ENCODE measurements around the gene FHIT. TPM values are rescaled to one million over a fixed set of nuclear protein-coding genes. Genes with fewer than 3 reads are reported as not detected.

FHIT gene
- total RNA-seq, 1 donor from 2014 or later = 16.1 TPM

- DNase-seq (ENCODE audit: low spot score, unreplicated experiment) = no peak
- no peaks in the 10 kb centered on the region for H3K27me3 Mint-ChIP-seq
- H3K36me3 Mint-ChIP-seq (ENCODE audit: insufficient read depth) = peaks cover 1% of the 10 kb centered on the region
- no peaks in the 10 kb centered on the region for H3K9me3 Mint-ChIP-seq (ENCODE audit: low read depth)
- no peaks in the 10 kb centered on the region for H3K4me1 Mint-ChIP-seq (ENCODE audit: low read depth)
- no peak for TF ChIP-seq CTCF (IDR thresholded peaks at IDR 0.05; ENCODE audit: unreplicated experiment)
- no peak overlapping the region for H3K27ac Mint-ChIP-seq
- H3K4me3 Mint-ChIP-seq (ENCODE audit: low read depth) = no peak overlapping the region
Observed at GRCh38 chr3:61149236-61149635, 102.0 kb downstream of the FHIT start.

GRCh38 chr3:61146010-61146890 is 105.0 kb downstream of the FHIT start:
- no peak for DNase-seq (ENCODE audit: low spot score, unreplicated experiment)
- H3K4me3 Mint-ChIP-seq (ENCODE audit: low read depth) = no peak overlapping the region
- H3K9me3 Mint-ChIP-seq (ENCODE audit: low read depth) = no peaks in the 10 kb centered on the region
- no peak for TF ChIP-seq CTCF (IDR thresholded peaks at IDR 0.05; ENCODE audit: unreplicated experiment)
- H3K27me3 Mint-ChIP-seq = no peaks in the 10 kb centered on the region
- no peak overlapping the region for H3K27ac Mint-ChIP-seq
- H3K36me3 Mint-ChIP-seq (ENCODE audit: insufficient read depth) = peaks cover 1% of the 10 kb centered on the region
- peaks cover 1% of the 10 kb centered on the region for H3K4me1 Mint-ChIP-seq (ENCODE audit: low read depth)

- Mint-ChIP-seq H3K36me3 (ENCODE audit: insufficient read depth) (peaks cover 1% of the 10 kb centered on the region), H3K4me1 (ENCODE audit: low read depth) (peaks cover 3% of the 10 kb centered on the region), H3K4me3 (ENCODE audit: low read depth) (no peak overlapping the region), H3K27me3 (no peaks in the 10 kb centered on the region), H3K9me3 (ENCODE audit: low read depth) (no peaks in the 10 kb centered on the region), H3K27ac (no peak overlapping the region)
- no peak for DNase-seq (ENCODE audit: low spot score, unreplicated experiment)
- TF ChIP-seq CTCF (IDR thresholded peaks at IDR 0.05; ENCODE audit: unreplicated experiment) = no peak
Observed at GRCh38 chr3:61141697-61142096, 109.6 kb downstream of the FHIT start.

- Mint-ChIP-seq H3K9me3 (ENCODE audit: low read depth) (no peaks in the 10 kb centered on the region), H3K4me3 (ENCODE audit: low read depth) (no peak overlapping the region), H3K36me3 (ENCODE audit: insufficient read depth) (peaks cover 1% of the 10 kb centered on the region), H3K27me3 (no peaks in the 10 kb centered on the region), H3K27ac (no peak overlapping the region), H3K4me1 (ENCODE audit: low read depth) (peaks cover 3% of the 10 kb centered on the region)
- no peak for DNase-seq (ENCODE audit: low spot score, unreplicated experiment)
- TF ChIP-seq CTCF (IDR thresholded peaks at IDR 0.05; ENCODE audit: unreplicated experiment) = no peak
Observed at GRCh38 chr3:61141227-61141626, 110.0 kb downstream of the FHIT start.

- Mint-ChIP-seq H3K27me3 (no peaks in the 10 kb centered on the region), H3K9me3 (ENCODE audit: low read depth) (no peaks in the 10 kb centered on the region), H3K27ac (no peak overlapping the region)
Observed at GRCh38 chr3:61139686-61140085, 111.6 kb downstream of the FHIT start.

More at GRCh38 chr3:61139686-61140085, 111.6 kb downstream of the FHIT start:
- DNase-seq (ENCODE audit: low spot score, unreplicated experiment) = no peak
- Mint-ChIP-seq H3K4me3 (ENCODE audit: low read depth) (no peak overlapping the region), H3K4me1 (ENCODE audit: low read depth) (peaks cover 3% of the 10 kb centered on the region), H3K36me3 (ENCODE audit: insufficient read depth) (no peaks in the 10 kb centered on the region)
- no peak for TF ChIP-seq CTCF (IDR thresholded peaks at IDR 0.05; ENCODE audit: unreplicated experiment)
